Caco-2 (cell line): ENCODE measurements around the gene PLRG1. TPM values are rescaled to one million over a fixed set of nuclear protein-coding genes. Genes with fewer than 3 reads are reported as not detected.
"Not testable (repeated sequence)": the region's sequence is repeated elsewhere in the genome, so short reads cannot be mapped to it uniquely, and the experiment has no call there.

Source experiments
- BruUV-seq: library from RNA; stranded (reverse); fragments of 400-500 nt; replicated peaks from 2 replicates; lab custom pipeline; 2021; lab: Mats Ljungman, UMichigan
- CTCF ChIA-PET: fragments of 300-600 bp; sonication (Branson Sonifier 250); formaldehyde crosslinking; loops from one replicate; lab custom pipeline; 2022; ENCODE audit warnings: antibody characterized with exemption; lab: Charles Lee
- POLR2A ChIA-PET: fragments of 300-600 bp; sonication (Branson Sonifier 250); formaldehyde crosslinking; loops from one replicate; lab custom pipeline; 2022; ENCODE audit warnings: antibody characterized with exemption; lab: Charles Lee
- DNase-seq, 2 experiments: peaks; one replicate each; pipeline versions ENCODE4 v3.0.0 to v3.0.0-alpha.2; 2020 to 2022
- H3K27me3 ChIP-seq: replicated peaks from 2 replicates; pipeline ENCODE4 v1.6.0; 2011; ENCODE audit warnings: low read length; ENCODE audit not compliant: control insufficient read depth, insufficient read depth
- H3K36me3 ChIP-seq: 2 replicates; pipeline ENCODE4 v1.5.1; 2011; ENCODE audit warnings: low read length; ENCODE audit not compliant: control insufficient read depth, insufficient read depth
- H3K4me1 ChIP-seq: fragments of 250-450 bp; sonication (Bioruptor Pico); 2 replicates; pipeline ENCODE4 v1.5.1; 2020; ENCODE audit warnings: mild to moderate bottlenecking
- H3K4me3 ChIP-seq: 2 replicates; pipeline ENCODE4 v1.5.1; 2011; ENCODE audit warnings: low read depth, mild to moderate bottlenecking, control low read depth, low read length
- H3K9me3 ChIP-seq: fragments of 250-450 bp; sonication (Bioruptor Pico); 2 replicates; pipeline ENCODE4 v1.5.1; 2020; ENCODE audit warnings: mild to moderate bottlenecking, moderate library complexity
- H3K27ac Mint-ChIP-seq: one replicate; pipeline ENCODE4 v1.8.0; 2022; ENCODE audit warnings: mixed read lengths; ENCODE audit not compliant: unreplicated experiment
- H3K27me3 Mint-ChIP-seq: one replicate; pipeline ENCODE4 v1.8.0; 2022; ENCODE audit warnings: mixed read lengths; ENCODE audit not compliant: insufficient read depth, unreplicated experiment
- H3K36me3 Mint-ChIP-seq: one replicate; pipeline ENCODE4 v1.8.0; 2022; ENCODE audit warnings: mild to moderate bottlenecking, mixed read lengths; ENCODE audit not compliant: insufficient read depth, unreplicated experiment
- H3K4me1 Mint-ChIP-seq: one replicate; pipeline ENCODE4 v1.8.0; 2022; ENCODE audit warnings: low read depth, mixed read lengths; ENCODE audit not compliant: unreplicated experiment
- H3K4me3 Mint-ChIP-seq: one replicate; pipeline ENCODE4 v1.8.0; 2022; ENCODE audit warnings: mild to moderate bottlenecking, moderate library complexity, mixed read lengths; ENCODE audit not compliant: unreplicated experiment
- H3K9me3 Mint-ChIP-seq: one replicate; pipeline ENCODE4 v1.8.0; 2022; ENCODE audit warnings: mixed read lengths; ENCODE audit not compliant: unreplicated experiment
- CTCF ChIP-seq, 2 experiments: fragments of 200-600 bp in 1 of 2; IDR thresholded peaks; 1 replicate in 1 of 2; 2 replicates in 1 of 2; pipeline versions ENCODE4 v1.5.1 to v1.8.0; 2011 to 2022; ENCODE audit warnings: antibody characterized with exemption in 1 of 2, control low read depth in 1 of 2, inconsistent platforms in 1 of 2, low read depth in 1 of 2, low read length in 1 of 2, mild to moderate bottlenecking in 1 of 2, moderate library complexity in 1 of 2; ENCODE audit not compliant: insufficient read depth in 1 of 2, severe bottlenecking in 1 of 2, unreplicated experiment in 1 of 2
- intact Hi-C: fragments of 100-400 bp; cut with micrococcal nuclease; formaldehyde crosslinking; loops from one replicate; pipeline ENCODE4 v1.10.0; 2022; ENCODE audit not compliant: unreplicated experiment
- total RNA-seq: library from RNA; stranded (reverse); gene quantifications from 2 replicates; pipeline ENCODE4 v1.2.3, GENCODE V29; 2022

Gene PLRG1
- total RNA-seq, 1 experiment from 2014 or later, result 99.4 TPM

DNA sequence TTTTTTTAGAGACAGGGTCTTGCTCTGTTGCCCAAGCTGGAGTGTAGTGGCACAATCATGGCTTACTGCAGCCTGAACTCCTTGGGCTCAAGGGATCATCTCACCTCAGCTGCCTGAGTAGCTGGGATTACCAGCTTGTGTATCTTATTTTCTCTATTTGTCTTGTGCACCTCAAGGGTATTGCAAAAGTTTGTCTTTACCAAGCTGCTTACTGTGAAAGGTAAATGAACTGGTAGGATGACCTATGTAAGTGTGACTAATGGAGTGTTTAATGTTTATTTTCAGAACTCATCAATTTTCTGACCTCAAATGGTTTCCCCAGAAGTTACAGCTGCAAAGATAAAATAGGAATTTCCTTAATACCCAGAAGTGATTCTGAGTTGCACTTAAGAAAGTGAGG is 45.6 kb upstream of the PLRG1 start:
- peaks cover 45% of the 10 kb centered on the region for H3K4me1 ChIP-seq

DNA sequence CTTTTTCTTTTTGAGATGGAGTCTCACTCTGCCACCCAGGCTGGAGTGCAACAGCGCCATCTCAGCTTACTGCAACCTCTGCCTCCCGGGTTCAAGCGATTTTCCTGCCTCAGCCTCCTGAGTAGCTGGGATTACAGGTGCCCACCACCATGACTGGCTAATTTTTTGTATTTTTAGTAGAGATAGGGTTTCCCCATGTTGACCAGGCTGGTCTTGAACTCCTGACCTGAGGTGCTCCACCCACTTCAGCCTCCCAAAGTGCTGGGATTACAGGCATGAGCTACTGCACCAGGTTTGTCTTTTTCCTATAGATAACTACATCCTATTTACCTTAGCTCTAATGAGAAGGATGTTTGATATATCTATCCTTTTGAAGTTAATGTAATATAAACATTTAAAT is 44.1 kb upstream of the PLRG1 start:
- H3K27me3 ChIP-seq, H3K36me3 ChIP-seq, H3K27me3 Mint-ChIP-seq, BruUV-seq, intact Hi-C loops, POLR2A ChIA-PET, H3K4me3 Mint-ChIP-seq, H3K27ac Mint-ChIP-seq, DNase-seq, H3K36me3 Mint-ChIP-seq, H3K9me3 Mint-ChIP-seq, H3K9me3 ChIP-seq, H3K4me3 ChIP-seq: not testable (repeated sequence)
- CTCF ChIA-PET, result interaction anchor here (1.3 to 2.7 kb wide), 2 partner anchors 24 to 35 kb away, joined by 4 to 16 read pairs; no protein-coding TSS in a partner anchor
- H3K4me1 Mint-ChIP-seq, result peaks cover 60% of the 10 kb centered on the region
- peaks cover 57% of the 10 kb centered on the region for H3K4me1 ChIP-seq

More for the DNA sequence above, 45.6 kb upstream of the PLRG1 start:
- Mint-ChIP-seq H3K36me3 (no peaks in the 10 kb centered on the region), H3K4me3 (no peak overlapping the region), H3K4me1 (peaks cover 57% of the 10 kb centered on the region), H3K27ac (no peak overlapping the region), H3K9me3 (peaks cover 11% of the 10 kb centered on the region), H3K27me3 (no peaks in the 10 kb centered on the region)
- no TSS peak for BruUV-seq
- H3K9me3 ChIP-seq, result no peaks in the 10 kb centered on the region
- H3K36me3 ChIP-seq, result no peaks in the 10 kb centered on the region
- peak; percentile 70 to 79 for DNase-seq
- intact Hi-C loops, result no loop called here
- POLR2A ChIA-PET, result interaction anchor here (1.1 kb wide), 1 partner anchor 22 kb away, joined by 3 read pairs; no protein-coding TSS in a partner anchor
- no peak overlapping the region for H3K4me3 ChIP-seq
- H3K27me3 ChIP-seq, result no peaks in the 10 kb centered on the region
- no peak for TF ChIP-seq CTCF (IDR thresholded peaks at IDR 0.05; ENCODE audit: insufficient read depth in 1 of 2, low read depth in 1 of 2, low read length in 1 of 2, severe bottlenecking in 1 of 2, unreplicated experiment in 1 of 2)
- CTCF ChIA-PET, result interaction anchor here (1.1 to 2.7 kb wide), 3 partner anchors 22 to 179 kb away, joined by 3 to 33 read pairs (median 16); no protein-coding TSS in a partner anchor

GRCh38 chr4:154593868-154594267 is 43.7 kb upstream of the PLRG1 start:
- intact Hi-C loops, result no loop called here
- Histone ChIP-seq H3K4me1 (peaks cover 62% of the 10 kb centered on the region), H3K36me3 (no peaks in the 10 kb centered on the region), H3K9me3 (no peaks in the 10 kb centered on the region), H3K27me3 (no peaks in the 10 kb centered on the region), H3K4me3 (no peak overlapping the region)
- H3K27me3 Mint-ChIP-seq, result no peaks in the 10 kb centered on the region
- no peaks in the 10 kb centered on the region for H3K9me3 Mint-ChIP-seq
- POLR2A ChIA-PET, result no interaction called here
- peaks cover 63% of the 10 kb centered on the region for H3K4me1 Mint-ChIP-seq
- peaks cover 6% of the 10 kb centered on the region for H3K36me3 Mint-ChIP-seq
- no peak overlapping the region for H3K4me3 Mint-ChIP-seq
- DNase-seq, result no peak
- TF ChIP-seq CTCF (IDR thresholded peaks at IDR 0.05; ENCODE audit: insufficient read depth in 1 of 2, low read depth in 1 of 2, low read length in 1 of 2, severe bottlenecking in 1 of 2, unreplicated experiment in 1 of 2), result no peak
- no peak overlapping the region for H3K27ac Mint-ChIP-seq
- no TSS peak for BruUV-seq
- CTCF ChIA-PET, result interaction anchor here (1.3 to 2.7 kb wide), 2 partner anchors 25 to 34 kb away, joined by 4 to 16 read pairs; no protein-coding TSS in a partner anchor
